GM12874 (cell line): ENCODE measurements around the gene CC2D2B.

Source experiments
- TF ChIP-seq, protein P1 (sequence below): IDR thresholded peaks from 2 replicates; pipeline ENCODE4 v1.5.1; 2011; ENCODE audit warnings: low read depth, mild to moderate bottlenecking, control low read depth, low read length, moderate library complexity; ENCODE audit not compliant: insufficient read depth

Gene CC2D2B

GRCh38 chr10:95935429-95935828 is 27.7 kb downstream of the CC2D2B start:
- TF ChIP-seq, protein P1, sequence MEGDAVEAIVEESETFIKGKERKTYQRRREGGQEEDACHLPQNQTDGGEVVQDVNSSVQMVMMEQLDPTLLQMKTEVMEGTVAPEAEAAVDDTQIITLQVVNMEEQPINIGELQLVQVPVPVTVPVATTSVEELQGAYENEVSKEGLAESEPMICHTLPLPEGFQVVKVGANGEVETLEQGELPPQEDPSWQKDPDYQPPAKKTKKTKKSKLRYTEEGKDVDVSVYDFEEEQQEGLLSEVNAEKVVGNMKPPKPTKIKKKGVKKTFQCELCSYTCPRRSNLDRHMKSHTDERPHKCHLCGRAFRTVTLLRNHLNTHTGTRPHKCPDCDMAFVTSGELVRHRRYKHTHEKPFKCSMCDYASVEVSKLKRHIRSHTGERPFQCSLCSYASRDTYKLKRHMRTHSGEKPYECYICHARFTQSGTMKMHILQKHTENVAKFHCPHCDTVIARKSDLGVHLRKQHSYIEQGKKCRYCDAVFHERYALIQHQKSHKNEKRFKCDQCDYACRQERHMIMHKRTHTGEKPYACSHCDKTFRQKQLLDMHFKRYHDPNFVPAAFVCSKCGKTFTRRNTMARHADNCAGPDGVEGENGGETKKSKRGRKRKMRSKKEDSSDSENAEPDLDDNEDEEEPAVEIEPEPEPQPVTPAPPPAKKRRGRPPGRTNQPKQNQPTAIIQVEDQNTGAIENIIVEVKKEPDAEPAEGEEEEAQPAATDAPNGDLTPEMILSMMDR: no peak

GRCh38 chr10:95941115-95941514 is 33.3 kb downstream of the CC2D2B start:
- TF ChIP-seq, protein P1: no peak

DNA sequence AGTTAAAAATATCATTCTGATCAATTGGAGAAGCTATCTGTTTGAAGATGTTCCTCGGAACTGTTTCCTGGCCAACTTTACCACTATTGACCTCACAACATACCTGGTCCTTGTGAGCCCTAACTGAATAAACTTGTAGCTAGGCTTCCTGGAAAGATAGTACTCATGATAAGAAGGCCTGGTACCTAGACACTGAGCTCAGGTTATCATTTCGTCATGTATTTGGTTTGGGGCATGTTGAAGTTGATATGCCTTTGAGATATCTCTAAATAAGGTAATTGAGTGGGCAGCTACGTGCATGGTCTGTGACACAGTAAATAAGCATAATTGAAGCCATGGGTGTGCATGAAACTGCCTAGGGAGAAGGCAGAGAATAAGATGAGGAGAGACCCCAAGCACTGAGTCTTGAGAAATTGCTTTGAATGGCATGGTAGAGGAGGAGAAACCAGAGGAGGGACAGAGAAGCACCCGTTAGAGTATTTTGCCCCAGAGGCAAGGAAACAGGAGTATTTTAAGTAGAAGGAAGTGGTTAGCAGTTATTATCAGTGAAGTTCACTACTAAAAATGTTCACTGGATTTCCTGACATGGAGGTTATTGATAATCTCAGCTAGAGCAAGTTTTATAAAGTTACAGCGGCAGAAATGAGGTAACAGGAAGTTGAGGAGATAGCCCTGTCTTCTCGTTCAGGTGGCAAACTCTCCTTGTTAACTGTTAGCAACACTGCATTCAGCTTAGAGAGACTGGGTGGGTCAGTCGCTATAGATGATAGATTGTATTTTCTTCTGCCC is 55.6 kb downstream of the CC2D2B start:
- TF ChIP-seq, protein P1: no peak

DNA sequence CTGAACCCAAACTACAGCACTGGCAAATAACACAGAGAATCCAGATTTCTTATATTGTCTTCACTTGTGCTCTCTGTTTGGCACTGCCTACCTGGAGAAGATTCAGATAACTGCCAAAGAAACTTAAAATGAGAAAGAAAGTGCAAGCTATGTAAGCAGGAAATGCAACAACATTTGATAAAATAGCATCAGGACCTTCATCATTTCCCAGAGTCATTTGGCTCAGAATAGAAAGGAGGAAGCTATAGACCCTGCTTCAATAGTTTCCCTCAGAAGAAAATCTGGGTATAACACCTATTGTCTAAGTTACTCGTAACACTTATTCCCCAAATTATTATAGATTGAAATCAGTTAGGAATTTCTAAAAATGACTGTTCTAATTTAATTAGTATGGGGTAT is 56.2 kb downstream of the CC2D2B start:
- TF ChIP-seq, protein P1: no peak

GRCh38 chr10:95964756-95965155 is 57.0 kb downstream of the CC2D2B start:
- TF ChIP-seq, protein P1: no peak

DNA sequence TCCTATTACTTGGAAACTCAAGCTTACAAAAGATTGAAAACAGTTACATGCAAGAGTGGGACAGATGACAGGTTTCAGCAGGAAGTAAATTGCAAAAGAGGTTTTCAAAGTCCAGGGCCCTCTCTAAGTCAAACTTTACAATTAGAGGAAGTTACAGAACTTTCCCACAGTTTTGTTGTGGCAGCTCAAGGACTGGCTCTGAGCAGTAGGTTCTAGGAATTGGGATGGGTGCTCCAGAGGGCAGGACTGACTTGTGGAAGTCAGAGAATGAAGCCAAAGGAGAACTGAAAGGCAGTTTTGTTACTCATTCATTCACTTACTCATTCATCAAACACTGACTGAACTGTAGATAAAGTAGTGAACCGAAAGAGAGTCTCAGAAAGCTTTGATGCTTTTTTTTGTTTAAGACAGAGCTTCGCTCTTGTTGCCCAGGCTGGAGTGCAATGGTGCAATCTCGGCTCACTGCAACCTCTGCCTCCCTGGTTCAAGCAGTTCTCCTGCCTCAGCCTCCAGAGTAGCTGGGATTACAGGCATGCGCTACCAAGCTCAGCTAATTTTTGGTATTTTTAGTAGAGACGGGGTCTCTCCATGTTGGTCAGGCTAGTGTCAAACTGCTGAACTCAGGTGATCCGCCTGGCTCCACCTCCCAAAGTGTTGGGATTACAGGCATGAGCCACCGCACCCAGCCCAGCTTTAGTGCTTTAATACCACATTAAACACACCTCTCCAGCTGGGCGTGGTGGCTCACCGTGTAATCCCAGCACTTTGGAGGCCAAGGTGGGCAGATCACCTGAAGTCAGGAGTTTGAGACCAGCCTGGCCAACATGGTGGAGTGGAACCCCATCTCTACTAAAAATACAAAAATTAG is 68.8 kb downstream of the CC2D2B start:
- TF ChIP-seq, protein P1: no peak

GRCh38 chr10:95982200-95982599 is 74.4 kb downstream of the CC2D2B start:
- TF ChIP-seq, protein P1: no peak
